GM11168 (cell line): ENCODE measurements around the gene ADCY9.

ENCODE experiments used
- in situ Hi-C: fragments of 300-500 bp; cut with MboI; formaldehyde crosslinking; loops from one replicate; pipeline ENCODE4 v1.12.0; 2022; ENCODE audit warnings: low sequenced_read_pairs; ENCODE audit not compliant: unreplicated experiment

The ADCY9 gene

DNA sequence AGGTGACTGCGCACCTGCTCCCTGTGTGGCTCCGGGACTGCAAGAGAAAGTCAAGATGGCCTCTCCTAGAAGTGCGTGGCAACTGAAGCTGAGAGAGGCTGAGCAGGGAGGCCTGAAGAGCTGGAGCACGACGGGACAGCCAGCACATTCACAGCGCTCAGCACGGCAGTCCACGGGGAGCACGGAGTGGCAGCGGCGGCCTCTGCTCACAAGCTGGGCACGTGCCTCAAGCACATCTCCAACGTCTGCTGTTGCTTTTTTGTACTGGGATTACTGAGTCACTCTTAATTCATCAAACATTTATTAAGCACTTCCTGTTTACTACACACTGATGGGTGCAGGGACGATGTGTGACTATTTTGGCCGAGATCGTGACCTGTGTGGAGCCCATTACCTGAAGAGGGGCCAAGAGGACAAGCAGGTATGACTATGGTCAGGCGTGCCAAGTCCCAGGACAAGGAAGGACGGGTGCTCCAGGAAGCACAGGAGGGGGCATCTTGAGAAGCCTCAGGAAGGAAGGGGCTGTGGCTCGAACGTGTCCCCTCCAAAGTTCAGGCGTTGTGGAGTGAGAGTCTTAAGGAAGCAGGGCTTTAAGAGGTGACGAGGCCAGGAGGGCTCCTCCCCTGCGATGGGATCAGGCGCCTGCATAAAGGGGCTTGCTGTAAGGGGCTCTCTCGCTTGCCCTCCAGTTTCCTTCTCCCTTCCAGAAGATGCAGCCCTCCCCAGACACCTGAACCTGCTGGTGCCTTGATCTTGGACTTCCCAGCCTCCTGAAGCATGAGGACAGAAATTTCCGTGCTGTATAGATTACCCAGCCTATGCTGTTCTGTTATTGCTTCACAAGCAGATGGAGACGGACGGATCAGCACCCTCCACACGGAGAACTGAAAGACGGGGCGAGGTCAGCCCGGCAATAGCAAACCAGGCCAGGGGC, 105.8 kb downstream of the ADCY9 start:
- in situ Hi-C loops, result no loop called here

GRCh38 chr16:4009177-4009576, 107.1 kb downstream of the ADCY9 start:
- in situ Hi-C loops, result no loop called here

- in situ Hi-C loops, result no loop called here
Observed at GRCh38 chr16:4008116-4008515, 108.1 kb downstream of the ADCY9 start.

GRCh38 chr16:4006397-4006999, 109.7 kb downstream of the ADCY9 start:
- in situ Hi-C loops, result no loop called here

- in situ Hi-C loops, result no loop called here
Observed at GRCh38 chr16:4005731-4006130, 110.5 kb downstream of the ADCY9 start.

- in situ Hi-C loops, result no loop called here
Observed at GRCh38 chr16:4005281-4005680, 111.0 kb downstream of the ADCY9 start.

GRCh38 chr16:4004206-4004605, 112.0 kb downstream of the ADCY9 start:
- in situ Hi-C loops, result no loop called here

DNA sequence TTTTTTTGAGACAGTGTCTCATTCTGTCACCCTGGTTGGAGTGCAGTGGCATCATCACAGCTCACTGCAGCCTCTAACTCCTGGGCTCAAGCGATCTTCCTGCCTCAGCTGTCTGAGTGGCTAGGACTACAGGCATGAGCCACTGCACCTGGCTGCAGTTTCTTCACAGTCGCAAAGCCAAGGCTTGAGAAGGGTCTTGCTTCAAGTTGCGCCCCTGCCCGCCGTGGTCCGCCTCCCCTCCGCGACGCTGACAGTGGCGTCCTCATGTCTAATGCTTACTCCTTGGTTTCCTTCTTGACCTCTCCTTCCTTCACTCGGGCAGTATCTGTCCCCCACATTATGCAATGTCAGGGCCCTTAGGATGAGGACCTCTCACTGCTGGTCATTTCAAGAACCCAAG, 112.7 kb downstream of the ADCY9 start:
- in situ Hi-C loops, result no loop called here

DNA sequence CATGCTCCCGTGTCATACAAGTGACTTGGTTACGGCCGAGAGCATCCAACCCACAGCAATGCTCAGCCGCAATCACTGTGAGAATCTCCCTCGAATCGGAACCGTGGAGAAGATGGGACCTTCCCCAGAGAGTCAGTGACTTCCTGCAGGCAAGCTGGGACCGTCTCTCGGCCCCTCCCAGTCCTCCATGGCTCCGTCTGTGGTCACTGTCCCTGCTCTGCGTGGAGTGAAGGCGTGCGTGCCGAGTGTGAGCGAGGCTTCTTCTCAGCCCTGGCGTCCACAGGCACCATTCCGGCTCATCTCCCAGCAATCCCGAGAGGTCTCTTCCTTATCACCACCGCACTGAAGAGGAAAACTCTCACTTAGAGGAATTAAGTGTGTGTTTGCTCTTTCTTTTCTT, 113.1 kb downstream of the ADCY9 start:
- in situ Hi-C loops, result no loop called here

DNA sequence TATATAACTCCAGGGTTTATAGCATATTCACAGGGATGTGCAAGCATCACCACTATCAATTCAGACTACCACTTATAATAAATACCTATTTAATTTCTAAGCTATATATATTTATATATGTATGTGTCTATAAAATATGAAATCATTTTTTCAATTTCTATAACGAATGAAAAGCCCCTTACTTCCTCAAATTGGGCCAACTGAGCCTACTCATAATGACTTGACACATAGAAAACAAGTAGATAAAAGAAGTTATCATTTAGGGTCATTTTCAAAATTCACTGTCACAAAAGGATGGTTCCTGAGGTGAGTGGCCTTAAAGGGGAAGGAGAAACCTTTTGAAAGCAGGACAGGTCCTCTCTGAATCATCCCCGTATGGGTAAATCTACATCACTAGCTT, 114.1 kb downstream of the ADCY9 start:
- in situ Hi-C loops, result no loop called here

DNA sequence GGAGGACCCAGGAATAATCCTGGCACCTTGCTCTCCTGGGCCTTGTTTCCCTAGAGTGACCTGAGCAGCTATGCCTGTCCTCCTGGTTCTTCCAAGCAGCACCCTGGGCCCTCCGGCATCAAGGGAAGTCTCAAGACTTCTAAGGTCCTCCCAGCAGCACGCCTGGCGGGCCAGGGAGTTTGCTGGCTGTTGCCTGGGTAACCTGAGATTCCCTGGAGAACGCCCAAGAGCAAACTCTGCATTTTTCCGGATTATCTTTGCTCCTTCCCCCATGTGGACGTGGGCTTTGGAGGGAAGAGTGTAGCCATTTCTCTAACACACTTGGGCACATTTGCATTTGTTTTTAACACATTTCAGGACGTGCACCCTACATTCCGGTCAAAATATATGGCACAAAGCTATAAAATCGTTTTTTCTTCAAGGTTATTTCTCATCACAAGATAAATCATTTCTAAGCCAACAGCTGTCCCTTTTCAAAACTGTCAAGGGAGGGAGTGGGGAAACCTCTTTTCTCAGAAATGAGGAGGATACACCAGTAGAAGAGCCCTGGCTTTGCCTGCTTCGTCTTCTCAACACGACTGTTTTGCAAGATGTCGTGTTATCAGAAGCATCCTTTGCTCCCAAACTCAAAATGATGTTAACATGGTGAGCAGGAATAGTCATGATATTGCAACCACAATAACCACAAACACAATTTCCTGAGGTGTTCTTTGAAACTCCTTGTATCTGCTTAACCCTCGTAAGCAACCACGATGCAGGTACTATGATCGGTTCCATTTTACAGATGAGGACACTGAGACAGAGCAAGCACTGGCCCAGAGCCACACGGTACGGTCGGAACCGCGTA, 116.5 kb downstream of the ADCY9 start:
- in situ Hi-C loops, result no loop called here

GRCh38 chr16:3998793-3999478, 117.3 kb downstream of the ADCY9 start:
- in situ Hi-C loops, result no loop called here

GRCh38 chr16:3997231-3997841, 118.9 kb downstream of the ADCY9 start:
- in situ Hi-C loops, result no loop called here

DNA sequence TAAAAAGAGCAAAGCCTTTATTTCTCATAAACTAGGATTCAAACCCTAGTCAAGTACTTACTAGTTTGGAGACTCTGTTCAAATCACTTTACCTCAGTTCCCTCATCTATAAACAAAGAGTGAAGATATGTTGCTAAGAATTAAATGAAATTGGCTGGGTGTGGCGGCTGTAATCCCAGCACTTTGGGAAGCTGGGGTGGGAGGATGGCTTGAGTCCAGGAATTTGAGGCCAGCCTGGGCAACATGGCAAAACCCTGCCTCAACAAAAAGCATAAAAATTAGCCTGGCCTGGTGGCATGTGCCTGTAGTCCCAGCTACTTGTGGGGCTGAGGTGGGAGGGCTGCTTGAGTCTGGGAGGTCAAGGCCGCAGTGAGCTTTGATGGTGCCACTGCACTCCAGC, 121.2 kb downstream of the ADCY9 start:
- in situ Hi-C loops, result no loop called here

DNA sequence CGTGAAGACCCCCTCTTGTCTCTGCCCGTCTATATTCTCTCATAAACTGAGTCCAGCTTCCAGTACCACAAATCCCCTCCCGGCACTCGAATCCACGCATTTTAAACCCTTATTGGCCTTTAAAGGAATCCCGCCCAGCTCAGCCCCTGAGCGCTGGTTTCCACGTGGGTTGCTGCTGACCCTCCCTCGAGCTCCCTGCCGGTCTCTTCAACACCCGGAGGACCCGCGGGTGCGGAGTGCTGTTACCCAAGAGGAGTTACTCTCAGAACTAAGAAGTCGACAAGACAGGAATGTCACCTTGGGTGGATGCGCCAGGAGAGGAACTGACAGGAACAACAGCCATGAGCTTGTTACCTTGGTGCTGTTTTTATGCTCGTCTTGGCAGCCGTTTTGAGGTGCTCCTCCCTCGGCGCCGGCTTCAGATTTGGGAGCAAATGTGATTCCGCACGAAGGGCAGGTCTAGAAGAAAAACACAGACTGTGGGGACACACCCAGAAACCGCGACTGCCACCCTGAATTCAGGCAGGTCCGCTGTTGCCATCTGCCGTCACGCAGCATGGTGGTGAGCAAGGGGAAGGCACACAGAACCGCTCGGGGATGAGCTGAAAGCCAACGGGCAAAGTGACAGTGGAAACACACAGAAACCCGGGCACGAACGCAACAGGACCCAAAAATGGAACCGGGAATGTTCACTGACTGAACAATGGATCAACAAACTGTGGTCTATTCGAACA, 123.0 kb downstream of the ADCY9 start:
- in situ Hi-C loops, result no loop called here

DNA sequence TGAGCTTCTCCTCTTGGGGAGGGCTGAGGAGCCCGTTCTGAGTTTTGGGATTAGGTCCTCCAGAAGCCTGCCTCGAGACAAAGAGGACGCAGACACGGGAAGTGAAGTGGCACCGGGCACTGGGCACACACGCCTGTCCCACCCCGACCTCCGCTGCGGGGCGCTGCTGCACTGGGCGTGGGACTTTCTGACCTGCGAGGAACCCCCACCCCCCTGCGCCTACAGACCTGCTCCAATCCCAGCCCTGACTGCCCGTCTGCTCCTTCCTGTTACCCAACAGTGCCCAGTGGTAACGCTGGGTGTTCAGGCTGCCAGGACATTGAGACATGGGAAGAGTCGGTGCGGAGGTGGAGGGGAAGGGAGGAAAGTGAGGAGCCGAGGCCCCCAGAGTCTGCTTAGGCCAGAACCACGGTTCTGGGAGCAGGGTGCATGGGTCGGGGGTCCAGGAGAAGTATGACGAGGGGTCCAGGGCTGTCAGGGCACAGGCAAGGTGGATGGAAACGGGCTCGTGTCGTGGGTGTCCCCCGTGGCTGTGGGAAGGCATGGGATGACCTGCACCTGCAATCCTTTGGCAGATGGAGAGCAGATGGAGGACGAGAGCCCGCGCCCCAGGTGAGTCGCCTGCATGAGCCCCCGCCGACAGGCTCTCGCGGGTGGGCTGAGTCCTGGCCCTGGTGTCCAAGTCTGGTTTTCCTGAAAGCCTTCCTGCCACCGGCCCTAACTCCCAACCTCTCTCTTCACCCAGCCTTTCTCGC, 123.8 kb downstream of the ADCY9 start:
- in situ Hi-C loops, result no loop called here

GRCh38 chr16:3988824-3989223, 127.4 kb downstream of the ADCY9 start:
- in situ Hi-C loops, result no loop called here

DNA sequence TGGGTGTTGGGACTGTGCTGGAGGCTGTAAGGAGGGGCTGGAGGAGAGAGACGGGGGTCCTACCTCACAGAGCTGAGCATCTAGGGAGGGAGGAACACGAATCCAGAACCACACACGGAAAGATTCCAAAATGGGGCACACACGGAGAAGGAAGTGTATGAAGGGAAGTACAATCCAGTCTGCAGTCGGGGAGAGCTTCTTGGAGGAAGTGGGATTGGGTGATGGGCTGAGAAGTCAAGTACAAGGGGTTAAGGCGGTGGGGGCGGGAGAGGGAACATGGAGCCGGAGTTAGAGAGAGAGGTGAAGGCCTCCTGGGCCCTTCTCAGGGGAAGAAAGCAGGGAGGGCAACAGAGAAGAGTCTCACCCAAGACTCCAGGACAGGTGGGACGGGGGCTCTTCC, 128.2 kb downstream of the ADCY9 start:
- in situ Hi-C loops, result no loop called here

GRCh38 chr16:3987231-3987630, 129.0 kb downstream of the ADCY9 start:
- in situ Hi-C loops, result no loop called here
